SK-N-SH treated with all-trans-retinoic acid at 6 μM for 48 hours (cell line): ENCODE measurements around the gene KCTD20.

Source experiments
- BACH2 ChIP-seq: fragments of 250-450 bp; sonication (Bioruptor Pico); IDR thresholded peaks from 2 replicates; pipeline ENCODE4 v1.9.0; 2021; ENCODE audit warnings: mild to moderate bottlenecking, borderline replicate concordance
- ISL1 ChIP-seq: fragments of 250-450 bp; sonication (Bioruptor Pico); IDR thresholded peaks from 2 replicates; pipeline ENCODE4 v2.1.2; 2022; ENCODE audit warnings: mild to moderate bottlenecking, moderate library complexity
- POU6F1 ChIP-seq: fragments of 250-450 bp; sonication (Bioruptor Pico); IDR thresholded peaks from 2 replicates; pipeline ENCODE4 v1.8.0; 2021; ENCODE audit warnings: low read depth, mild to moderate bottlenecking, moderate library complexity, borderline replicate concordance
- SNAI2 ChIP-seq: fragments of 250-450 bp; sonication (Bioruptor Pico); IDR thresholded peaks from 2 replicates; pipeline ENCODE4 v1.5.0; 2020; ENCODE audit warnings: mild to moderate bottlenecking, moderate library complexity
- TCF4 ChIP-seq: fragments of 250-450 bp; sonication (Bioruptor Pico); IDR thresholded peaks from 2 replicates; pipeline ENCODE4 v1.8.0; 2021; ENCODE audit warnings: mild to moderate bottlenecking, moderate library complexity, borderline replicate concordance
- ZC3H10 ChIP-seq: fragments of 250-450 bp; sonication (Bioruptor Pico); IDR thresholded peaks from 2 replicates; pipeline ENCODE4 v1.5.1; 2021; ENCODE audit warnings: mild to moderate bottlenecking, moderate library complexity
- ZFP3 ChIP-seq: fragments of 250-450 bp; sonication (Bioruptor Pico); IDR thresholded peaks from 2 replicates; pipeline ENCODE4 v1.5.0; 2020; ENCODE audit warnings: mild to moderate bottlenecking, moderate library complexity
- ZFP30 ChIP-seq: fragments of 450-650 bp; formaldehyde crosslinking; IDR thresholded peaks from 2 replicates; pipeline ENCODE4 v1.5.0; 2022; ENCODE audit warnings: mild to moderate bottlenecking, moderate library complexity
- ZNF70 ChIP-seq: fragments of 450-650 bp; formaldehyde crosslinking; IDR thresholded peaks from 2 replicates; pipeline ENCODE4 v1.5.0; 2020; ENCODE audit warnings: mild to moderate bottlenecking, moderate library complexity
- ZNF8 ChIP-seq: fragments of 450-650 bp; formaldehyde crosslinking; IDR thresholded peaks from 2 replicates; pipeline ENCODE4 v1.5.0; 2020; ENCODE audit warnings: mild to moderate bottlenecking, moderate library complexity
- TF ChIP-seq, protein P1 (sequence below): fragments of 250-450 bp; sonication (Bioruptor Pico); IDR thresholded peaks from 2 replicates; pipeline ENCODE4 v1.5.0; 2020; ENCODE audit warnings: mild to moderate bottlenecking, moderate library complexity
- TF ChIP-seq, protein P2 (sequence below): fragments of 250-450 bp; sonication (Bioruptor Pico); IDR thresholded peaks from 2 replicates; pipeline ENCODE4 v1.8.0; 2020; ENCODE audit warnings: mild to moderate bottlenecking, moderate library complexity, borderline replicate concordance

DNA sequence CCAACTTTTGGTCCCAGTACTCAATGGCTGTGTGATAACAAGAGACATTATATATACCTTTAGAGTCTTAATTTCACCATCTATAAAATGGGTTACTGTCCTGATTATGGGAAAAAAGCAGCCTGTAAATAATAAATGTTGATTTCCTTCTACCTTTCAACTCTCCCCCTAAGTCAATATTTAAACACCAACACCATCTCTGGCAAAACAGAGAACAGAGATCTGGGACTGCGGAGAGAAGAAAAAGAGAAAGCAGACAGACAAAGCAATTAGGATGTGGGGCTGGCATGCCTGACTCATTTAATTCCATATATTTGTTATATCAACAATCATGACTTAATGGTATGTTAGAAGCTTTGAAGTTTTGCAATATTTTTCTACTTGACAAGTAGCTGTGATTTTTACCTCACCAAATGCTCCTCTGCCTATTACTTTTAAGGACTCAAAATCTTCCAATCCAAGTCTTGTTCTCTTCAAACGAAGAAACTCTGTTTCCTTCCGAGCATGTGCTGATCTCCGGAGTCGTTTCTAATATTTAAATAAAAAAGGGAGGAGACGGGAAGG is 81.2 kb downstream of the KCTD20 start:
- TF ChIP-seq SNAI2 (no peak), ZFP3 (CRISPR knock-in tag) (no peak), ZFP30 (CRISPR knock-in tag) (no peak), TCF4 (CRISPR knock-in tag) (no peak), ZNF8 (CRISPR knock-in tag) (no peak), ISL1 (CRISPR knock-in tag) (no peak), ZC3H10 (CRISPR knock-in tag) (no peak), POU6F1 (CRISPR knock-in tag) (no peak), ZNF70 (CRISPR knock-in tag) (no peak), BACH2 (no peak)
- TF ChIP-seq, protein P1, sequence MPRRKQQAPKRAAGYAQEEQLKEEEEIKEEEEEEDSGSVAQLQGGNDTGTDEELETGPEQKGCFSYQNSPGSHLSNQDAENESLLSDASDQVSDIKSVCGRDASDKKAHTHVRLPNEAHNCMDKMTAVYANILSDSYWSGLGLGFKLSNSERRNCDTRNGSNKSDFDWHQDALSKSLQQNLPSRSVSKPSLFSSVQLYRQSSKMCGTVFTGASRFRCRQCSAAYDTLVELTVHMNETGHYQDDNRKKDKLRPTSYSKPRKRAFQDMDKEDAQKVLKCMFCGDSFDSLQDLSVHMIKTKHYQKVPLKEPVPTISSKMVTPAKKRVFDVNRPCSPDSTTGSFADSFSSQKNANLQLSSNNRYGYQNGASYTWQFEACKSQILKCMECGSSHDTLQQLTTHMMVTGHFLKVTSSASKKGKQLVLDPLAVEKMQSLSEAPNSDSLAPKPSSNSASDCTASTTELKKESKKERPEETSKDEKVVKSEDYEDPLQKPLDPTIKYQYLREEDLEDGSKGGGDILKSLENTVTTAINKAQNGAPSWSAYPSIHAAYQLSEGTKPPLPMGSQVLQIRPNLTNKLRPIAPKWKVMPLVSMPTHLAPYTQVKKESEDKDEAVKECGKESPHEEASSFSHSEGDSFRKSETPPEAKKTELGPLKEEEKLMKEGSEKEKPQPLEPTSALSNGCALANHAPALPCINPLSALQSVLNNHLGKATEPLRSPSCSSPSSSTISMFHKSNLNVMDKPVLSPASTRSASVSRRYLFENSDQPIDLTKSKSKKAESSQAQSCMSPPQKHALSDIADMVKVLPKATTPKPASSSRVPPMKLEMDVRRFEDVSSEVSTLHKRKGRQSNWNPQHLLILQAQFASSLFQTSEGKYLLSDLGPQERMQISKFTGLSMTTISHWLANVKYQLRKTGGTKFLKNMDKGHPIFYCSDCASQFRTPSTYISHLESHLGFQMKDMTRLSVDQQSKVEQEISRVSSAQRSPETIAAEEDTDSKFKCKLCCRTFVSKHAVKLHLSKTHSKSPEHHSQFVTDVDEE, result no peak
- TF ChIP-seq, protein P2, sequence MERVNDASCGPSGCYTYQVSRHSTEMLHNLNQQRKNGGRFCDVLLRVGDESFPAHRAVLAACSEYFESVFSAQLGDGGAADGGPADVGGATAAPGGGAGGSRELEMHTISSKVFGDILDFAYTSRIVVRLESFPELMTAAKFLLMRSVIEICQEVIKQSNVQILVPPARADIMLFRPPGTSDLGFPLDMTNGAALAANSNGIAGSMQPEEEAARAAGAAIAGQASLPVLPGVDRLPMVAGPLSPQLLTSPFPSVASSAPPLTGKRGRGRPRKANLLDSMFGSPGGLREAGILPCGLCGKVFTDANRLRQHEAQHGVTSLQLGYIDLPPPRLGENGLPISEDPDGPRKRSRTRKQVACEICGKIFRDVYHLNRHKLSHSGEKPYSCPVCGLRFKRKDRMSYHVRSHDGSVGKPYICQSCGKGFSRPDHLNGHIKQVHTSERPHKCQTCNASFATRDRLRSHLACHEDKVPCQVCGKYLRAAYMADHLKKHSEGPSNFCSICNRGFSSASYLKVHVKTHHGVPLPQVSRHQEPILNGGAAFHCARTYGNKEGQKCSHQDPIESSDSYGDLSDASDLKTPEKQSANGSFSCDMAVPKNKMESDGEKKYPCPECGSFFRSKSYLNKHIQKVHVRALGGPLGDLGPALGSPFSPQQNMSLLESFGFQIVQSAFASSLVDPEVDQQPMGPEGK (CRISPR knock-in tag), result no peak
